Prostate gland (tissue), 2 donors: Measurements from ENCODE around the gene GTF2IRD1.

Experiments
- CTCF ChIP-seq, 4 experiments: fragments of 200-600 bp in 2 of 4; fragments of 450-650 bp in 2 of 4; sonication (generic) in 2 of 4; IDR thresholded peaks; 1 replicate in 3 of 4; 2 replicates in 1 of 4; pipeline ENCODE4 v1.5.1; 2016 to 2019; ENCODE audit warnings: antibody characterized with exemption in 4 of 4, mild to moderate bottlenecking in 2 of 4, moderate library complexity in 2 of 4
- POLR2A ChIP-seq: fragments of 450-650 bp; IDR thresholded peaks from one replicate; pipeline ENCODE4 v1.6.1; 2016; ENCODE audit warnings: antibody characterized with exemption, mild to moderate bottlenecking
- POLR2AphosphoS5 ChIP-seq: sonication (generic); formaldehyde crosslinking; IDR thresholded peaks from one replicate; pipeline ENCODE4 v1.6.1; 2017; ENCODE audit warnings: antibody characterized with exemption

- TF ChIP-seq CTCF (IDR thresholded peaks at IDR 0.05) (peak in 2 of 4 experiments; percentile 39 to 45), POLR2AphosphoS5 (peak; percentile 87), POLR2A (no peak)
These were observed 11.5 kb downstream of the GTF2IRD1 start for GRCh38 chr7:74464931-74465886.
